SK-N-SH (cell line): Measurements from ENCODE around the gene DENND2C.

Source experiments
- CTCF ChIP-seq: fragments of 200-600 bp; sonication (generic); IDR thresholded peaks from 2 replicates; pipeline ENCODE4 v1.6.1; 2017; ENCODE audit warnings: antibody characterized with exemption, mild to moderate bottlenecking, moderate library complexity
- EP300 ChIP-seq, 2 experiments: IDR thresholded peaks; 2 replicates each; pipeline versions ENCODE4 v1.4.0 to v1.6.1; 2012; ENCODE audit warnings: borderline replicate concordance in 1 of 2, low read depth in 1 of 2, low read length in 1 of 2
- EZH2phosphoT487 ChIP-seq: fragments of 200-600 bp; sonication (generic); IDR thresholded peaks from 2 replicates; pipeline ENCODE4 v1.6.1; 2017; ENCODE audit warnings: low read depth, mixed run types, mild to moderate bottlenecking, antibody characterized with exemption, moderate library complexity, borderline replicate concordance
- FOSL2 ChIP-seq: IDR thresholded peaks from 2 replicates; pipeline ENCODE4 v1.4.0; 2012; ENCODE audit warnings: low read depth, mild to moderate bottlenecking, moderate library complexity, borderline replicate concordance
- FOXM1 ChIP-seq: IDR thresholded peaks from 2 replicates; pipeline ENCODE4 v1.4.0; 2012; ENCODE audit warnings: low read depth, mild to moderate bottlenecking
- NFIC ChIP-seq: IDR thresholded peaks from 2 replicates; pipeline ENCODE4 v1.4.0; 2012; ENCODE audit warnings: borderline replicate concordance
- POLR2AphosphoS5 ChIP-seq: IDR thresholded peaks from 2 replicates; pipeline ENCODE4 v1.6.1; 2012; ENCODE audit warnings: low read depth, low read length
- REST ChIP-seq: IDR thresholded peaks from 2 replicates; pipeline ENCODE4 v1.6.1; 2012; ENCODE audit warnings: mild to moderate bottlenecking, low read depth, low read length, moderate library complexity
- RFX5 ChIP-seq: IDR thresholded peaks from 2 replicates; pipeline ENCODE4 v1.6.1; 2012; ENCODE audit warnings: mild to moderate bottlenecking, improper control_type of control experiment, low read length
- TCF12 ChIP-seq: IDR thresholded peaks from 2 replicates; pipeline ENCODE4 v1.4.0; 2012
- TEAD4 ChIP-seq: IDR thresholded peaks from 2 replicates; pipeline ENCODE4 v1.4.0; 2012; ENCODE audit warnings: mild to moderate bottlenecking, borderline replicate concordance; ENCODE audit not compliant: insufficient read depth
- USF2 ChIP-seq: fragments of 150-350 bp; IDR thresholded peaks from 2 replicates; pipeline ENCODE4 v1.6.1; 2017; ENCODE audit warnings: antibody characterized with exemption, low read length, low read depth, borderline replicate concordance
- YY1 ChIP-seq: IDR thresholded peaks from 2 replicates; pipeline ENCODE4 v1.4.0; 2012; ENCODE audit warnings: low read depth, mild to moderate bottlenecking
- TF ChIP-seq, protein P1 (sequence below): IDR thresholded peaks from 2 replicates; pipeline ENCODE4 v1.4.0; 2012; ENCODE audit warnings: low read depth

GRCh38 chr1:114609826-114610225 lies 60.0 kb downstream of the DENND2C start:
- TF ChIP-seq POLR2AphosphoS5 (no peak), EZH2phosphoT487 (no peak), CTCF (no peak), FOXM1 (no peak), REST (no peak), USF2 (no peak), NFIC (no peak), RFX5 (no peak), FOSL2 (no peak), YY1 (no peak), TEAD4 (no peak), EP300 (IDR thresholded peaks at IDR 0.05; ENCODE audit: borderline replicate concordance in 1 of 2, low read depth in 1 of 2, low read length in 1 of 2) (no peak), TCF12 (no peak)
- TF ChIP-seq, protein P1, sequence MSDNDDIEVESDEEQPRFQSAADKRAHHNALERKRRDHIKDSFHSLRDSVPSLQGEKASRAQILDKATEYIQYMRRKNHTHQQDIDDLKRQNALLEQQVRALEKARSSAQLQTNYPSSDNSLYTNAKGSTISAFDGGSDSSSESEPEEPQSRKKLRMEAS = no peak
